ENCODE data around the gene RNU1-3. TPM values are rescaled to one million over a fixed set of nuclear protein-coding genes. Genes with fewer than 3 reads are reported as not detected.
"Not testable (repeated sequence)": the region's sequence is repeated elsewhere in the genome, so short reads cannot be mapped to it uniquely, and the experiment has no call there.

Gene RNU1-3
- total RNA-seq, 1 experiment from 2014 or later = under 0.01 TPM

DNA sequence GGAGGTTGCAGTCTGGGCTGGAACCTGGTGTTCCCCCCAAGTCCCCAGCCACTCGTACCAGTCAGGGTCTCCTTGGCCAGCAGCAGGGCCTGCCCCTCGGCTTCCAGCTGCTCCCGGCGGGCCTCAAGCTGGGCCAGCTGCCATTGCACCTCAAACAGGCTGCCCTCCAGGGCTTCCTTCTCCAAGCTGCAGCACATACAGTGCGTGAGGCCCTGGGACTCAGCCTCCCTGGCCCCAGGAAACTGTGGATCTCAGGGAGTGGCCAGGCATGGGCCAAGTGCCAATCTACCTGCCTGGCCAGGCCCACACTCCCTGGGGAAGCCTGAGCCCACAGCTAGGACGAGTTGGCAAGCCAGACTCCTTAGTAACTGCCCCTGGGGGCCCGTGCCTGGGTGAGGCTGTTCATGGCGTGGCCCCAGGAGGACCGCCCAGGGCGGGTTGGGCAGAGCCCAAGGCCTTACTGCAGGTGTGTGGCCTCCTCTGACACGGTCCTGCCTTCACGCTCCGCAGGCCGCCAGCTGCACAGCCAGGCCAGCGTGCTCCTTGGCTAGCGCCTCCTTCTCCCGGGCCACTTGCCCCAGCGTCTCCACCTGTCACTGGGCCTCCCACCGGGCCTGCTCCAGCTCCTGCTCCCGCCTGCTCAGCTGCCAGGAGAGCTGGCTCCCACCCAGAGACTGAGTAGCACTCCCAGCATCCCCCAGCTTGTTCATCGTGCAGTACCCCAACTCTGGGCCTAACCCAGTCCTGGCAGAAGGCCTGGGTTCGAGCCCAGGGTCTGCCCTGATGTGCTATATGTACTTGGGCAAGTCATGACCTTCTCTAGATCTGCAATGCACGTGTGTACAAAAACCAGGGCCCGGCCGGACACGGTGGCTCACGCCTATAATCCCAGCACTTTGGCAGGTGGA, 42.7 kb downstream of the RNU1-3 start:
- H3K4me3 ChIP-seq; H3K9me3 ChIP-seq (replicated peaks); H3K27me3 ChIP-seq; H3K4me1 ChIP-seq: not testable (repeated sequence)
- peak; percentile 91 to 93 for DNase-seq
- Histone ChIP-seq H3K27ac (peak overlapping the region; percentile 39), H3K36me3 (peaks cover 15% of the 10 kb centered on the region)

DNA sequence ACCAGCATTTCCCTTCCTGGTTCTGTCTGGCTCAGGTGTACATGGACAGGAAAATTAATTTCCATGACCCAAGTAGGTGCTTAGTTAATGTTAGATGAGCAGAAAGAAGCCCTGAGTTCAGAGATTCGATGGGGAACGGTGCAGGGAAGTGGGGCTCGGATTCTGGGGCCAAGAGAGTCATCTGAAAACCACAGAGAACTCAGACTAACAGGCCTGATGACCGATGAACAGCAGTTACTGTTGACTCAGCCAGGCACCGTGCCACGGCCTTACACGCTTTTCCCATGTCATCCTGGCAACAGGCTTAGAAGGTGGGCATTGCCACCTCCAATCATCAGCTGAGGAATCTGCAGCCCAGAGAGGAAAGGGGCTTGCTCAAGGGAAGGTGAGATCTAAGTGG, 43.4 kb downstream of the RNU1-3 start:
- H3K4me1 ChIP-seq; H3K9me3 ChIP-seq (replicated peaks); H3K27me3 ChIP-seq; H3K4me3 ChIP-seq; H3K27ac ChIP-seq: not testable (repeated sequence)
- H3K36me3 ChIP-seq = peaks cover 15% of the 10 kb centered on the region
- DNase-seq = peak in 1 of 2 experiments; percentile 12

DNA sequence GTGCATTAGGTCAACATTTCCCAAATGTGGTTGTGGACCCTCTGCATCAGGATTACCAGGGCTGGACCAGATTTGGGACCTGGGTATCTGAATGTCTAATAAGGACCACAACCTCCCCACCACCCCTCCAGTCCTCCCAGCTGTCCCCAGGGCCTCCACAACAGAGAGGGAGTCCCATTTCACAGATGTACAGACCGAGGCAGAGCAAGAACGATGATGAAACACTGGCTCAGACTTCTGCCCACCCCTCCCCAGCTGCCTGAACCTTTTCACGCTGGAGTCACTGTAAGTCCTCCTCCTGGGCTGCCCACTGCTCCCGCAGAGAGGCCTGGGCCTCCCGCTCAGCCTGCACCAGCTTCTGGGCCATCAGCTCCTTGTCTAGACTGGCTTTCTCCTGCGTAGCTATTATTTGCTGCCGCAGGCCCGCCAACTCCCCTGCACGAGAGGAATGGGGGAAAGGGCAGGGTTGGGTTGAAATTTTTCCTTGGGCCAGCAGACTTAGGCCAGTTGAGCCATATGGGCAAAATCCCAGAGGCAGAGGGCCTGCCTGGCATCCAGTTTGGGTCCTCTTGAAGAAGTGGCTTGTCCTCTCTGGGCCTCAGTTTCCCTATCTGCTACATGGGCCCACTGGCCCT, 45.0 kb downstream of the RNU1-3 start:
- not testable (repeated sequence) for H3K27ac ChIP-seq; H3K27me3 ChIP-seq; H3K4me1 ChIP-seq; H3K4me3 ChIP-seq; H3K9me3 ChIP-seq (replicated peaks)
- peak in 1 of 2 experiments; percentile 19 for DNase-seq
- peaks cover 12% of the 10 kb centered on the region for H3K36me3 ChIP-seq

DNA sequence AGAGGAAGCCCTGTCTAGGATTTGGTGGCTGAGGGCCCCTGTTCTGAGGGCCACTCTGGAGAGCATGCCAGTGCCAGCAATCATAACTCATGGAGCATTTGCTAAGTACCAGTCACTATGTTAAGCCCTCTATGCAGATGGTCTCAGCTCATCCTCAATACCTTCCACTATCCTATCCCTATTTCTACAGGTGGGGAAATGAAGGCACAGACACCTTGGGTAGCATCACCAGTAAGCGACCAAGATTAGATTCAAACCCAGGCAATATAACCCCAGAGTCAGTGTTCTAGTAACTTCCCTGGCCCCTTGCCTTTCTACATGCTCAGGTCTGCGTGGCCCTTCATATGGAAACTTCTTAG, 45.5 kb downstream of the RNU1-3 start:
- Histone ChIP-seq H3K9me3 (replicated peaks) (no peaks in the 10 kb centered on the region), H3K36me3 (peaks cover 12% of the 10 kb centered on the region), H3K27ac (no peak overlapping the region), H3K27me3 (no peaks in the 10 kb centered on the region), H3K4me1 (peaks cover 5% of the 10 kb centered on the region), H3K4me3 (no peak overlapping the region)
- DNase-seq = no peak

DNA sequence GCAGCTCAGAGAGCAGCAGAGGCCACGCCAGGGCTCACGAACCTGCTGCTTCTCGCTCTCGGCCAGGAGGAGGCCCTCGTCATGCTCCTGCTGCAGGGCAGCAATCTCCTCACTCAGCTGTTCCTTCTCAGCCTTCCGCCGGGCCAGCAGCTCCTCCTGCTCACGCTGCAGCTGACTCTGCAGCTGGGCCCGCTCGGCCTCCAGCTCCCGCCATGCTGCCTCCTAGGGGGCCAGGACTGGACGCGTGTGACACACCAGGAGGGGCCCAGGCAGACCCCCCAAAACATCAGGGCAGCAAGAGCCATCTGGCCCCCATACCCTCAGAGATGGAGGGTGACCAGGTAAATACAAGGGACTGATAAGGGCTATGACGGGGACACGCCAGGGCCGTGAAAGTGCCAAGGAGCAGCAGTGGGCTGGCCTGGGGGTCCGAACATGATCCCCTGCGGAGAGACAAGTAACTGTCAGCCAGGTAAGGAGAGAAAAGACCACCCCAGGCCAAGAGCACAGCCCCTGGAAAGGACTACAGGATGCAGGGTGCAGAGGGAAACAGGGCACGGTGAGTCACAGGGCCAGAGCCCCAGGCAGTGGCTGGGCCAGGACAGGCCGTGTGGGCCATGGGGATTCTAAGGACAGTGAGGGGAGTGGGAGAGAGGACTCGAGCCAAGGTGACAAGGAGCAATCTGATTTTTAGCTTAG, 46.8 kb downstream of the RNU1-3 start:
- not testable (repeated sequence) for H3K27ac ChIP-seq
- DNase-seq = peak in 1 of 2 experiments; percentile 43

DNA sequence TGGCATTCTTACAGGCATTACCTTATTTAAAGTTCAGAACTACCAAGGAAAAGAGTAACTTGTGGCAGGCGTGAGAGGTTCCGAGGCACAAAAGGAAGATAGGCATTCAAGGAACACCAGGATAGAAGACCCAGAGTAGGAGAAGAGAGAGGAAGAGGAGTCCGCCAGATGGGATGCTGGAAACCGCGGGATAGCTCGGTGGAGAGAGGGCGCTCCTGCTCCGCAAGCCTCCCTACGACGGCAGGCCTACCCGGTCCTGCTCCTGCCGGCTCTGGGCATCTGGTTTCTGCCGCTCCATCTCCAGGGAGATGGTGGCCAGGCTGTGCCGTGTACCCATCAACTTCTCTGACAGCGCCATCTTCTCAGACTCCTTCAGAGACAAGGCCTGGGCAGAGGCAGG, 48.0 kb downstream of the RNU1-3 start:
- no peaks in the 10 kb centered on the region for H3K27me3 ChIP-seq
- peaks cover 7% of the 10 kb centered on the region for H3K4me1 ChIP-seq
- no peak overlapping the region for H3K27ac ChIP-seq
- DNase-seq = peak in 1 of 2 experiments; percentile 26
- no peaks in the 10 kb centered on the region for H3K9me3 ChIP-seq (replicated peaks)
- H3K4me3 ChIP-seq = no peak overlapping the region
- H3K36me3 ChIP-seq = peaks cover 8% of the 10 kb centered on the region

More for the DNA sequence above, 46.8 kb downstream of the RNU1-3 start:
- H3K36me3 ChIP-seq; H3K4me1 ChIP-seq; H3K4me3 ChIP-seq; H3K9me3 ChIP-seq (replicated peaks); H3K27me3 ChIP-seq: not testable (repeated sequence)

DNA sequence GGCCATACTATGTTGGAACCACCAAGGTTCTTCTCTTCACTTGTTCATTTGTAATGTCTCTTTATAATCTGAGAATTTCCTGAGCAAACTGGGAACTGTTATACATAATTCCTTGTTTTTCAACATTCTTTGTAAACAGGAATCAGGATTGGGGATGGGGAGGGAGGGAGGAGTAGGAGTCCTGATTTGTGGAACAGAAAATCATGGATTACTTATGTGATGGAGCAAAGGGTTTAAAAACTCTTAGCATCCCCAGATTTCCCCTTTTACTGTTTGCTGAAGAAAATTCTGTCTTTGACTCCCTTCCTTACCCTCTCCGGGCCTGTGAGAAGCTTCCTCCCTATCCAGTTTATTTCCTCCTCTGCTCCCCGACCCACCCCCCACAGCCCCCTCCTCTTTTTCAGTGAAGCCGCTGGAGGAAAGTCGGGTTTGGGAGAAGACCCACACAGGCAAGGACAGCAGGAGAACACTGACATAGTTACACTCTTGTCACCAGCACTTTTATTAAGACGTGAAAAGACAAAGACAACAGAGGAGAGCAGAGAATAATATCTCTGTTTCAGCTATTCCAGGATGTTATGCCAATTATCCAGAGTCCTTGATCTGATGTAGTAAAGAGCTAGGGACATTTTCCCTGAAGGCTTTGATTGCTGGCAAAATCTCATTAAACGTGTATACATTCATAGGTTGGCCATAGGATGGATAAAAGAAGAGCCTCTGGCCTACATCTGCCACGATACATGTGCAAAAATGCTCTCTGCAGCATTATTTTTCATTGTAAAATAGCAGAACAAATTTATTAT, 48.8 kb downstream of the RNU1-3 start:
- Histone ChIP-seq H3K36me3 (peaks cover 5% of the 10 kb centered on the region), H3K4me1 (peaks cover 6% of the 10 kb centered on the region), H3K27me3 (no peaks in the 10 kb centered on the region), H3K9me3 (replicated peaks) (no peaks in the 10 kb centered on the region), H3K4me3 (no peak overlapping the region), H3K27ac (no peak overlapping the region)
- DNase-seq = no peak

DNA sequence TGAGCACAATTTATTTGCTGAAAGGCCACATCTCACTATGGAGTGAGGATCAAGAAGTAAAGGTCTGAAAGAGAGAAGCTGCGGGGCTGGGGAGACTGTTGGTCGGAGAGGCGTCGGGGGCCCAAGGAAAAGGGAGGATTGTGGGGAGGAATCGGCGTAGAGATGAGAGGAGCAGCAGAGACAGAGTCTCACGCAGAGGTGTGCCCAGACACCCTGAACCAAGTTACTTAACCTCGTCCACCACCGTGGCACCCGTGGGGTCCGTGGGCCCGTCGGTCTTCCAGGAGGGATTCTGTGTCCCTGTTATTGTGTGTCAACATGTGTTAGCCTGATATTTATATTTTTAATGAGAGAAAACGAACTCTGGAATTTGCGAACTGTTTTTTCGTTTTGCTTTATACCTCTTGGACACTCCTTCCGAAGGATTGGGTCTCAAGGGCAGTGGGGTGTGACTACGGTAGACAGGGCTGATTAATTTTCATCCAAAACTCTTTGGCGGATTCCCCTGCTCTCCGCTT, 49.6 kb downstream of the RNU1-3 start:
- H3K27ac ChIP-seq = no peak overlapping the region
- peak in 1 of 2 experiments; percentile 10 for DNase-seq

More for the DNA sequence above, 49.6 kb downstream of the RNU1-3 start:
- Histone ChIP-seq H3K4me3 (no peak overlapping the region), H3K36me3 (no peaks in the 10 kb centered on the region), H3K27me3 (no peaks in the 10 kb centered on the region), H3K9me3 (replicated peaks) (no peaks in the 10 kb centered on the region), H3K4me1 (peaks cover 8% of the 10 kb centered on the region)

Other genes starting within 250 kb of the RNU1-3 start
- gene SPATA21, start 229.5 kb downstream of the RNU1-3 start, total RNA-seq (2014; rRNA removed; shearing (Covaris generic)) = 0.05 TPM in 1 of 2 replicates, not detected in the other
- gene NECAP2, start 226.2 kb downstream of the RNU1-3 start, total RNA-seq (2014; rRNA removed; shearing (Covaris generic)) = 44.0 and 45.7 TPM in 2 replicates
- under 0.01 TPM in 2 replicates for gene RNU1-1, start 152.7 kb downstream of the RNU1-3 start, total RNA-seq (2014; rRNA removed; shearing (Covaris generic))
- gene NBPF1, start 53.4 kb downstream of the RNU1-3 start, total RNA-seq (2014; rRNA removed; shearing (Covaris generic)) = 63.4 and 65.6 TPM in 2 replicates
- gene RNU1-4, start 73.6 kb upstream of the RNU1-3 start, total RNA-seq (2014; rRNA removed; shearing (Covaris generic)) = under 0.01 TPM in 2 replicates
- gene RNU1-2, start 229.0 kb upstream of the RNU1-3 start, total RNA-seq (2014; rRNA removed; shearing (Covaris generic)) = under 0.01 TPM in 2 replicates